ENCODE measurements around the gene NOG.

Gene NOG

DNA sequence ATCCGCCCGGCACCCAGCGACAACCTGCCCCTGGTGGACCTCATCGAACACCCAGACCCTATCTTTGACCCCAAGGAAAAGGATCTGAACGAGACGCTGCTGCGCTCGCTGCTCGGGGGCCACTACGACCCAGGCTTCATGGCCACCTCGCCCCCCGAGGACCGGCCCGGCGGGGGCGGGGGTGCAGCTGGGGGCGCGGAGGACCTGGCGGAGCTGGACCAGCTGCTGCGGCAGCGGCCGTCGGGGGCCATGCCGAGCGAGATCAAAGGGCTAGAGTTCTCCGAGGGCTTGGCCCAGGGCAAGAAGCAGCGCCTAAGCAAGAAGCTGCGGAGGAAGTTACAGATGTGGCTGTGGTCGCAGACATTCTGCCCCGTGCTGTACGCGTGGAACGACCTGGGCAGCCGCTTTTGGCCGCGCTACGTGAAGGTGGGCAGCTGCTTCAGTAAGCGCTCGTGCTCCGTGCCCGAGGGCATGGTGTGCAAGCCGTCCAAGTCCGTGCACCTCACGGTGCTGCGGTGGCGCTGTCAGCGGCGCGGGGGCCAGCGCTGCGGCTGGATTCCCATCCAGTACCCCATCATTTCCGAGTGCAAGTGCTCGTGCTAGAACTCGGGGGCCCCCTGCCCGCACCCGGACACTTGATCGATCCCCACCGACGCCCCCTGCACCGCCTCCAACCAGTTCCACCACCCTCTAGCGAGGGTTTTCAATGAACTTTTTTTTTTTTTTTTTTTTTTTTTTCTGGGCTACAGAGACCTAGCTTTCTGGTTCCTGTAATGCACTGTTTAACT, 1.0 kb downstream of the NOG start:
- Mint-ChIP-seq H3K27ac (peak overlapping the region in 2 of 3 experiments; percentile 29 to 59), H3K4me3 (peak overlapping the region; percentile 85 to 91 (median 90)), H3K9me3 (no peaks in the 10 kb centered on the region), H3K4me1 (peaks cover 35% of the 10 kb centered on the region), H3K36me3 (ENCODE audit: low read depth) (no peaks in the 10 kb centered on the region), H3K27me3 (ENCODE audit: low read depth) (peaks cover 75% of the 10 kb centered on the region)
- TF ChIP-seq, protein P1, sequence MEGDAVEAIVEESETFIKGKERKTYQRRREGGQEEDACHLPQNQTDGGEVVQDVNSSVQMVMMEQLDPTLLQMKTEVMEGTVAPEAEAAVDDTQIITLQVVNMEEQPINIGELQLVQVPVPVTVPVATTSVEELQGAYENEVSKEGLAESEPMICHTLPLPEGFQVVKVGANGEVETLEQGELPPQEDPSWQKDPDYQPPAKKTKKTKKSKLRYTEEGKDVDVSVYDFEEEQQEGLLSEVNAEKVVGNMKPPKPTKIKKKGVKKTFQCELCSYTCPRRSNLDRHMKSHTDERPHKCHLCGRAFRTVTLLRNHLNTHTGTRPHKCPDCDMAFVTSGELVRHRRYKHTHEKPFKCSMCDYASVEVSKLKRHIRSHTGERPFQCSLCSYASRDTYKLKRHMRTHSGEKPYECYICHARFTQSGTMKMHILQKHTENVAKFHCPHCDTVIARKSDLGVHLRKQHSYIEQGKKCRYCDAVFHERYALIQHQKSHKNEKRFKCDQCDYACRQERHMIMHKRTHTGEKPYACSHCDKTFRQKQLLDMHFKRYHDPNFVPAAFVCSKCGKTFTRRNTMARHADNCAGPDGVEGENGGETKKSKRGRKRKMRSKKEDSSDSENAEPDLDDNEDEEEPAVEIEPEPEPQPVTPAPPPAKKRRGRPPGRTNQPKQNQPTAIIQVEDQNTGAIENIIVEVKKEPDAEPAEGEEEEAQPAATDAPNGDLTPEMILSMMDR (IDR thresholded peaks at IDR 0.05; ENCODE audit: unreplicated experiment in 3 of 3) = no peak

DNA sequence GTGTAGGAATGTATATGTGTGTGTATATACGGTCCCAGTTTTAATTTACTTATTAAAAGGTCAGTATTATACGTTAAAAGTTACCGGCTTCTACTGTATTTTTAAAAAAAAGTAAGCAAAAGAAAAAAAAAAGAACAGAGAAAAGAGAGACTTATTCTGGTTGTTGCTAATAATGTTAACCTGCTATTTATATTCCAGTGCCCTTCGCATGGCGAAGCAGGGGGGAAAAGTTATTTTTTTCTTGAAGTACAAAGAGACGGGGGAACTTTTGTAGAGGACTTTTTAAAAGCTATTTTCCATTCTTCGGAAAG, 1.6 kb downstream of the NOG start:
- Mint-ChIP-seq H3K9me3 (no peaks in the 10 kb centered on the region), H3K4me1 (peaks cover 35% of the 10 kb centered on the region), H3K27me3 (ENCODE audit: low read depth) (peaks cover 70% of the 10 kb centered on the region), H3K4me3 (peak overlapping the region; percentile 85 to 91 (median 90)), H3K27ac (peak overlapping the region in 2 of 3 experiments; percentile 29 to 59), H3K36me3 (ENCODE audit: low read depth) (no peaks in the 10 kb centered on the region)
- TF ChIP-seq, protein P1 (IDR thresholded peaks at IDR 0.05; ENCODE audit: unreplicated experiment in 3 of 3) = no peak

DNA sequence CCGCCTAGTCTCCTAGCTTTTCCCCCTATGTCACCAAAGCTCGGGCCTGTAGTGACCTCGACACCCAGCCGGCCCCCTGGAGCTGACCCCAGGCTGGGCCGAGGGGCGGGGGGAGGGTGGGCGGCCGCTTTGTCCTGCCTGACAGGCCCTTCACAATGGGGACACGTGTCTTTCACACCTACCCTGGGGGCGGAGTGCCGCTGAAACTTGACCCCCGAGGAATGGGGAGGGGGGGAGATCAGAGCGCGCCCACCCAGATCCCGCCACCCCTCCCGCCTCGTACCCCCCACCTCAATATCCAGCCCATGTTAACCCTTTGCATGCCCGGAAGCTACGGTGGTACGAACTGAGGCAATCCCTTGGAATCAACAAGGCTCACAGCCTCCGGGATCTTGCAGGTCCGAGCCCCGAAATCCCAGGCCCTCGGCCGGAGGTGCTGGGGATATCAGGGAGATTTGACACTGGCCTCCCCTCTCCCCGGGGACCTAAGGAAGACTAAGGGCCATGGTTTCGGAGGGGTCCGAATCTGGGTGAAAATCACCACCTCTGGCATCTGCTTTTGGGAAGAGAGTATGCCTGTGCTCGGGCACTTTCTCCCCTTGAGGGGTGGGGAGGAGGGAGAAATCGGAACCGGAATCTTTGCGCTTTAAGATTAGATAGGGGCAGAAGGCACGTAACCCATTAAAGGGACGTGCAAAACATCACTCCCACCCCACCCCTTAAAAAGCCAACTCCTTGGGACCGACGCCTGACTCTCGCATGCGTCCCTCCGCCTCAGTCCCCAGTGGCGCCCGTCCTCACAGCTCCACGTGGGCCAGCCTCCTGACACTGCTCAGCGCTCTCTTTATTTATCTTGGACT, 2.6 kb downstream of the NOG start:
- Mint-ChIP-seq H3K27ac (peak overlapping the region; percentile 66 to 91 (median 88)), H3K36me3 (ENCODE audit: low read depth) (no peaks in the 10 kb centered on the region), H3K4me1 (peaks cover 36% of the 10 kb centered on the region), H3K9me3 (no peaks in the 10 kb centered on the region), H3K4me3 (peak overlapping the region; percentile 88 to 91 (median 90)), H3K27me3 (ENCODE audit: low read depth) (peaks cover 62% of the 10 kb centered on the region)
- TF ChIP-seq, protein P1 (IDR thresholded peaks at IDR 0.05; ENCODE audit: unreplicated experiment in 3 of 3) = no peak

DNA sequence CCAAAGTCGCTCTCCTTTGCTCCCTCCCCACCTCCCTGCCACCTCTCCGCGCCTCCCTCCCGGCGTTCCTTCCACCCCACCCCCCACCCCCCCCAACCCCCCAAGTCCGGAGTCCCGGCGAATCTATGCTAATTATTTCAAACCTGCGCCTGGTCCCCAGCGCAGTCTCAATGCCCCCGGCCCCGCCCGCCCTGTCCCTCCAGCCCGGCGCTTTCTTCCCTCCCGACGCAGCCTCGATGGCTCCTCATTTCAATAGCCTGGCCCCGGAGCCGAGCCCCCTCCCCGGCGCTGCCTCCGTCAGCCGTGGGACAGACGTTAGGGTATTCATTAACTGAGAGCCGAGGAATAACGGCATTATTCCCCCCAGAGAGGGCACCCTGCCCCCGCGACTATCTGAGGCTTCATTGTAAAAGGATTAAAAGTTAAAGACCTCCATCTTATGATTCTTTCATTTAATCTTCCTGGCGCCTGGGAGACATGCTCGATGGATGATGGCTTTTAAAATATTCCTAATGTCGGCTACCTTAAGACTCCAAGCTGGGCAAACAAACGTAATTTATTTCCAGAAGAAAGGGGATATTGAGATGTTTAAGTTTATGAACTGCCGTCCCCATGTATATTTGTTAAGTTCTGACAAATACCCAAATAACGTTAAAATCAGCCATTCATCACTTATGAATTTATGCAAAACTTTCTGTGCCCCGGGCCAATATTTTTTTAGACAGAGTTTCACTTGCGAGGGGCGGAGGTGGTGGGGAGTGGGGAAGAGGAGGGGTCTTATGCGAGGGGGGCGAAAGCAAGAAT, 3.4 kb downstream of the NOG start:
- Mint-ChIP-seq H3K4me3 (peak overlapping the region; percentile 87 to 89 (median 88)), H3K27ac (peak overlapping the region; percentile 66 to 96 (median 91)), H3K4me1 (peaks cover 37% of the 10 kb centered on the region), H3K27me3 (ENCODE audit: low read depth) (peaks cover 55% of the 10 kb centered on the region), H3K9me3 (no peaks in the 10 kb centered on the region), H3K36me3 (ENCODE audit: low read depth) (no peaks in the 10 kb centered on the region)
- TF ChIP-seq, protein P1 (IDR thresholded peaks at IDR 0.05; ENCODE audit: unreplicated experiment in 3 of 3) = no peak

- Mint-ChIP-seq H3K27me3 (ENCODE audit: low read depth) (peaks cover 54% of the 10 kb centered on the region), H3K4me1 (peaks cover 38% of the 10 kb centered on the region), H3K36me3 (ENCODE audit: low read depth) (no peaks in the 10 kb centered on the region), H3K27ac (peak overlapping the region; percentile 60 to 96 (median 66)), H3K9me3 (no peaks in the 10 kb centered on the region), H3K4me3 (peak overlapping the region; percentile 85 to 89 (median 88))
- TF ChIP-seq, protein P1 (IDR thresholded peaks at IDR 0.05; ENCODE audit: unreplicated experiment in 3 of 3) = no peak
Measured at GRCh38 chr17:56597495-56597990, 4.0 kb downstream of the NOG start.
